ENCODE measurements around the gene VPS13D.

DNA sequence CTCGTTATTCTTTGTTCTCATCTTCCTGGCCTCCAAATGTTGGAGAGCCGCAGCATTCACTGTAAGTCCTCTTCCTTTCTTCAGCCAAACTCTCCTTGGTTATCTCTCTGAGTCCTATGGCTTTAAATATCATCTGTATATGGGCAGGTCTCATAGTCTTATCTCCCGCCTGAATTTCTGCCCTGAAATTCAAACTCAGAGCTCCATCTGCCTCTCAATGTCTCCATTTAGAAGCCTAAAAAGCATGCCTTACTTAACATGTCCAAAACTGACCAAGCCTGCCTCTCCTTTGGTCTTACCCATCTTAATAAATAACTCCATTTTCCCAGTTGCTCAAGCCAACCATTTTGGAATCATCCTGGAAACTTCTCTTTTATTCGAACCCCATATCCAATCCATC lies 307.5 kb downstream of the VPS13D start:
- TF ChIP-seq, protein P1, sequence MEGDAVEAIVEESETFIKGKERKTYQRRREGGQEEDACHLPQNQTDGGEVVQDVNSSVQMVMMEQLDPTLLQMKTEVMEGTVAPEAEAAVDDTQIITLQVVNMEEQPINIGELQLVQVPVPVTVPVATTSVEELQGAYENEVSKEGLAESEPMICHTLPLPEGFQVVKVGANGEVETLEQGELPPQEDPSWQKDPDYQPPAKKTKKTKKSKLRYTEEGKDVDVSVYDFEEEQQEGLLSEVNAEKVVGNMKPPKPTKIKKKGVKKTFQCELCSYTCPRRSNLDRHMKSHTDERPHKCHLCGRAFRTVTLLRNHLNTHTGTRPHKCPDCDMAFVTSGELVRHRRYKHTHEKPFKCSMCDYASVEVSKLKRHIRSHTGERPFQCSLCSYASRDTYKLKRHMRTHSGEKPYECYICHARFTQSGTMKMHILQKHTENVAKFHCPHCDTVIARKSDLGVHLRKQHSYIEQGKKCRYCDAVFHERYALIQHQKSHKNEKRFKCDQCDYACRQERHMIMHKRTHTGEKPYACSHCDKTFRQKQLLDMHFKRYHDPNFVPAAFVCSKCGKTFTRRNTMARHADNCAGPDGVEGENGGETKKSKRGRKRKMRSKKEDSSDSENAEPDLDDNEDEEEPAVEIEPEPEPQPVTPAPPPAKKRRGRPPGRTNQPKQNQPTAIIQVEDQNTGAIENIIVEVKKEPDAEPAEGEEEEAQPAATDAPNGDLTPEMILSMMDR (conservative IDR thresholded peaks at IDR 0.05; ENCODE audit: low read depth in 2 of 2): no peak
- no peak for TF ChIP-seq EZH2 (IDR thresholded peaks at IDR 0.05; ENCODE audit: low read depth, unreplicated experiment)
- no peak for TF ChIP-seq POLR2AphosphoS5 (IDR thresholded peaks at IDR 0.05; ENCODE audit: low read depth)
- no peak for TF ChIP-seq EZH2phosphoT487 (IDR thresholded peaks at IDR 0.05; ENCODE audit: unreplicated experiment)
- TF ChIP-seq CREB1 (CRISPR knock-in tag; IDR thresholded peaks at IDR 0.05; ENCODE audit: low read depth): no peak
- TF ChIP-seq, protein P2, sequence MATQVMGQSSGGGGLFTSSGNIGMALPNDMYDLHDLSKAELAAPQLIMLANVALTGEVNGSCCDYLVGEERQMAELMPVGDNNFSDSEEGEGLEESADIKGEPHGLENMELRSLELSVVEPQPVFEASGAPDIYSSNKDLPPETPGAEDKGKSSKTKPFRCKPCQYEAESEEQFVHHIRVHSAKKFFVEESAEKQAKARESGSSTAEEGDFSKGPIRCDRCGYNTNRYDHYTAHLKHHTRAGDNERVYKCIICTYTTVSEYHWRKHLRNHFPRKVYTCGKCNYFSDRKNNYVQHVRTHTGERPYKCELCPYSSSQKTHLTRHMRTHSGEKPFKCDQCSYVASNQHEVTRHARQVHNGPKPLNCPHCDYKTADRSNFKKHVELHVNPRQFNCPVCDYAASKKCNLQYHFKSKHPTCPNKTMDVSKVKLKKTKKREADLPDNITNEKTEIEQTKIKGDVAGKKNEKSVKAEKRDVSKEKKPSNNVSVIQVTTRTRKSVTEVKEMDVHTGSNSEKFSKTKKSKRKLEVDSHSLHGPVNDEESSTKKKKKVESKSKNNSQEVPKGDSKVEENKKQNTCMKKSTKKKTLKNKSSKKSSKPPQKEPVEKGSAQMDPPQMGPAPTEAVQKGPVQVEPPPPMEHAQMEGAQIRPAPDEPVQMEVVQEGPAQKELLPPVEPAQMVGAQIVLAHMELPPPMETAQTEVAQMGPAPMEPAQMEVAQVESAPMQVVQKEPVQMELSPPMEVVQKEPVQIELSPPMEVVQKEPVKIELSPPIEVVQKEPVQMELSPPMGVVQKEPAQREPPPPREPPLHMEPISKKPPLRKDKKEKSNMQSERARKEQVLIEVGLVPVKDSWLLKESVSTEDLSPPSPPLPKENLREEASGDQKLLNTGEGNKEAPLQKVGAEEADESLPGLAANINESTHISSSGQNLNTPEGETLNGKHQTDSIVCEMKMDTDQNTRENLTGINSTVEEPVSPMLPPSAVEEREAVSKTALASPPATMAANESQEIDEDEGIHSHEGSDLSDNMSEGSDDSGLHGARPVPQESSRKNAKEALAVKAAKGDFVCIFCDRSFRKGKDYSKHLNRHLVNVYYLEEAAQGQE (IDR thresholded peaks at IDR 0.05; ENCODE audit: unreplicated experiment): no peak
- no peak for TF ChIP-seq NANOG (IDR thresholded peaks at IDR 0.05; ENCODE audit: borderline replicate concordance)

Data from GM23338 (cell line).